Measurements from ENCODE around the gene PRORP. TPM values are rescaled to one million over a fixed set of nuclear protein-coding genes. Genes with fewer than 3 reads are reported as not detected.

PRORP gene
- polyA plus RNA-seq, 1 of the 3 experiments (the other 2 are of a cell fraction) = 17.9 TPM

DNA sequence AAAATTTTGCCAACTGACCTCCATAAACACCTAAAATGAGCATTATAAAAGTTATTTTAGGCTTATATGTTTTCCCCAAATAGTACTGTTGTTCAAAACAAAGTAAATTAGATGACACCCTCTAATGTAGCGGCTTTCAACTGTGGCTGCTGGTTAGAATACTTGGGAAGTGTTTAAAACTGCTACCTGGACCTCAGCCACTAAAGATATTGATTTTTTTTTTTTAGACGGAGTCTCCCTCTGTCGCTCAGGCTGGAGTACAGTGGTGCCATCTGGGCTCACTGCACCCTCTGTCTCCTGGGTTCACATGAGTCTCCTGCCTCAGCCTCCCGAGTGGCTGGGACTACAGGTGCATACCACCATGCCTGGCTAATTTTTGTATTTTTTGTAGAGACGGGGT lies 16.2 kb downstream of the PRORP start:
- Histone ChIP-seq H3K9ac (no peak overlapping the region), H3K4me1 (ENCODE audit: control insufficient read depth in 1 of 2, insufficient read depth in 2 of 2, low read depth in 1 of 2, low read length in 1 of 2) (no peaks in the 10 kb centered on the region), H3K9me3 (no peaks in the 10 kb centered on the region), H2AFZ (ENCODE audit: low read depth) (no peak overlapping the region), H4K20me1 (ENCODE audit: insufficient read depth) (no peaks in the 10 kb centered on the region), H3F3A (replicated peaks; ENCODE audit: insufficient read depth) (peaks cover 8% of the 10 kb centered on the region), H3K27me3 (ENCODE audit: insufficient read depth) (no peaks in the 10 kb centered on the region), H3K4me3 (ENCODE audit: low read depth in 2 of 2, low read length in 1 of 2) (no peak overlapping the region), H3K9me2 (no peaks in the 10 kb centered on the region), H3K79me2 (ENCODE audit: insufficient read depth) (peaks cover 2% of the 10 kb centered on the region; the same call in 1 of the 2 replicates), H3K4me2 (no peak overlapping the region), H3K27ac (ENCODE audit: low read depth in 2 of 2, low read length in 1 of 2) (no peak overlapping the region), H3K36me3 (replicated peaks in 1 of 2; ENCODE audit: control insufficient read depth in 1 of 2, insufficient read depth in 2 of 2, low read length in 1 of 2) (peaks cover 9 to 20% of the 10 kb centered on the region in 2 experiments)
- TF ChIP-seq MEF2A (IDR thresholded peaks at IDR 0.05; ENCODE audit: borderline replicate concordance, low read depth) (no peak), JUND (IDR thresholded peaks at IDR 0.05) (no peak), IRF3 (IDR thresholded peaks at IDR 0.05; ENCODE audit: low read depth, low read length) (no peak), SIN3A (IDR thresholded peaks at IDR 0.05; ENCODE audit: borderline replicate concordance, low read depth, low read length) (no peak), RAD21 (IDR thresholded peaks at IDR 0.05; ENCODE audit: low read length) (no peak), RCOR1 (IDR thresholded peaks at IDR 0.05; ENCODE audit: low read length) (no peak), TAF1 (IDR thresholded peaks at IDR 0.05; ENCODE audit: borderline replicate concordance, low read depth, low read length) (no peak), FOXM1 (IDR thresholded peaks at IDR 0.05; ENCODE audit: low read depth) (no peak), EZH2phosphoT487 (IDR thresholded peaks at IDR 0.05; ENCODE audit: borderline replicate concordance, low read depth) (no peak), REST (IDR thresholded peaks at IDR 0.05; ENCODE audit: low read depth, low read length) (no peak), YY1 (IDR thresholded peaks at IDR 0.05; ENCODE audit: low read depth) (no peak), RFX5 (IDR thresholded peaks at IDR 0.05; ENCODE audit: low read length) (no peak), FOSL2 (IDR thresholded peaks at IDR 0.05; ENCODE audit: borderline replicate concordance, low read depth) (no peak)
- TF ChIP-seq, protein P1, sequence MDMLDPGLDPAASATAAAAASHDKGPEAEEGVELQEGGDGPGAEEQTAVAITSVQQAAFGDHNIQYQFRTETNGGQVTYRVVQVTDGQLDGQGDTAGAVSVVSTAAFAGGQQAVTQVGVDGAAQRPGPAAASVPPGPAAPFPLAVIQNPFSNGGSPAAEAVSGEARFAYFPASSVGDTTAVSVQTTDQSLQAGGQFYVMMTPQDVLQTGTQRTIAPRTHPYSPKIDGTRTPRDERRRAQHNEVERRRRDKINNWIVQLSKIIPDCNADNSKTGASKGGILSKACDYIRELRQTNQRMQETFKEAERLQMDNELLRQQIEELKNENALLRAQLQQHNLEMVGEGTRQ (IDR thresholded peaks at IDR 0.05; ENCODE audit: borderline replicate concordance, low read depth, low read length) = no peak
- TF ChIP-seq, protein P2, sequence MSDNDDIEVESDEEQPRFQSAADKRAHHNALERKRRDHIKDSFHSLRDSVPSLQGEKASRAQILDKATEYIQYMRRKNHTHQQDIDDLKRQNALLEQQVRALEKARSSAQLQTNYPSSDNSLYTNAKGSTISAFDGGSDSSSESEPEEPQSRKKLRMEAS (IDR thresholded peaks at IDR 0.05; ENCODE audit: low read depth) = no peak
- TF ChIP-seq, protein P3, sequence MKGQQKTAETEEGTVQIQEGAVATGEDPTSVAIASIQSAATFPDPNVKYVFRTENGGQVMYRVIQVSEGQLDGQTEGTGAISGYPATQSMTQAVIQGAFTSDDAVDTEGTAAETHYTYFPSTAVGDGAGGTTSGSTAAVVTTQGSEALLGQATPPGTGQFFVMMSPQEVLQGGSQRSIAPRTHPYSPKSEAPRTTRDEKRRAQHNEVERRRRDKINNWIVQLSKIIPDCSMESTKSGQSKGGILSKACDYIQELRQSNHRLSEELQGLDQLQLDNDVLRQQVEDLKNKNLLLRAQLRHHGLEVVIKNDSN (IDR thresholded peaks at IDR 0.05; ENCODE audit: borderline replicate concordance, low read depth) = no peak
- TF ChIP-seq, protein P4, sequence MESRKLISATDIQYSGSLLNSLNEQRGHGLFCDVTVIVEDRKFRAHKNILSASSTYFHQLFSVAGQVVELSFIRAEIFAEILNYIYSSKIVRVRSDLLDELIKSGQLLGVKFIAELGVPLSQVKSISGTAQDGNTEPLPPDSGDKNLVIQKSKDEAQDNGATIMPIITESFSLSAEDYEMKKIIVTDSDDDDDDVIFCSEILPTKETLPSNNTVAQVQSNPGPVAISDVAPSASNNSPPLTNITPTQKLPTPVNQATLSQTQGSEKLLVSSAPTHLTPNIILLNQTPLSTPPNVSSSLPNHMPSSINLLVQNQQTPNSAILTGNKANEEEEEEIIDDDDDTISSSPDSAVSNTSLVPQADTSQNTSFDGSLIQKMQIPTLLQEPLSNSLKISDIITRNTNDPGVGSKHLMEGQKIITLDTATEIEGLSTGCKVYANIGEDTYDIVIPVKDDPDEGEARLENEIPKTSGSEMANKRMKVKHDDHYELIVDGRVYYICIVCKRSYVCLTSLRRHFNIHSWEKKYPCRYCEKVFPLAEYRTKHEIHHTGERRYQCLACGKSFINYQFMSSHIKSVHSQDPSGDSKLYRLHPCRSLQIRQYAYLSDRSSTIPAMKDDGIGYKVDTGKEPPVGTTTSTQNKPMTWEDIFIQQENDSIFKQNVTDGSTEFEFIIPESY (IDR thresholded peaks at IDR 0.05; ENCODE audit: borderline replicate concordance, low read depth) = no peak
- DNase-seq = no peak
- 94% methylated on average over 5 of the region's 5 CpGs for WGBS (ENCODE audit: low lambda C conversion rate)
- POLR2A ChIA-PET = no interaction called here
- CTCF ChIA-PET = interaction anchor here (10.4 kb wide), 1 partner anchor 276 kb away, joined by 102 read pairs; no protein-coding TSS in a partner anchor
